ENCODE data around the gene C12orf76. TPM values are rescaled to one million over a fixed set of nuclear protein-coding genes. Genes with fewer than 3 reads are reported as not detected.

The C12orf76 gene
- total and polyA plus RNA-seq, 10 of the 15 experiments (the other 5 are each of a cell fraction or from before 2014, with no cell fraction given), result 3.6 to 20.4 (median 10.7) TPM

- TF ChIP-seq MLLT1 (IDR thresholded peaks at IDR 0.05) (no peak), RELA (IDR thresholded peaks at IDR 0.05; ENCODE audit: borderline replicate concordance, partially characterized antibody) (no peak), JUNB (IDR thresholded peaks at IDR 0.05) (no peak), TBL1XR1 (IDR thresholded peaks at IDR 0.05; ENCODE audit: low read depth, low read length) (no peak)
These were observed 23.6 kb upstream of the C12orf76 start (continued) for GRCh38 chr12:110071967-110072366.

- CTCF ChIA-PET, result interaction anchor here (0.7 kb wide), 1 partner anchor 21 kb away, joined by 3 read pairs; no protein-coding TSS in a partner anchor
These were observed 23.2 kb upstream of the C12orf76 start for GRCh38 chr12:110071504-110071903.

More at GRCh38 chr12:110071504-110071903, 23.2 kb upstream of the C12orf76 start:
- BruUV-seq (replicated peaks), result no TSS peak
- TF ChIP-seq EZH2 (IDR thresholded peaks at IDR 0.05; ENCODE audit: borderline replicate concordance, control insufficient read depth, low read depth, low read length) (no peak), SMAD5 (IDR thresholded peaks at IDR 0.05; ENCODE audit: low read depth) (no peak), MEF2B (IDR thresholded peaks at IDR 0.05; ENCODE audit: partially characterized antibody, poor library complexity, severe bottlenecking) (no peak), ZZZ3 (IDR thresholded peaks at IDR 0.05; ENCODE audit: control insufficient read depth, insufficient read length, low read depth) (no peak), MTA3 (IDR thresholded peaks at IDR 0.05; ENCODE audit: borderline replicate concordance, low read length) (no peak), PRDM15 (CRISPR knock-in tag; IDR thresholded peaks at IDR 0.05) (no peak)
- SMC1A ChIA-PET (ENCODE audit: uncharacterized antibody, unreplicated experiment), result interaction anchor here (0.6 kb wide), 1 partner anchor 31 kb away, joined by 3 read pairs; no protein-coding TSS in a partner anchor
- RAD21 ChIA-PET (ENCODE audit: unreplicated experiment), result no interaction called here
- in situ Hi-C loops (cut with MboI) (no loop called here), intact Hi-C loops (cut with micrococcal nuclease; ENCODE audit: unreplicated experiment) (no loop called here)
- ATAC-seq, result no peak
- DNase-seq (ENCODE audit: low read depth, low spot score), result no peak
- Histone ChIP-seq H3K9ac (ENCODE audit: control insufficient read depth, insufficient read depth, low read length) (no peak overlapping the region), H3K79me2 (ENCODE audit: control insufficient read depth, insufficient read depth, low read length) (no peaks in the 10 kb centered on the region), H3K9me3 (replicated peaks; ENCODE audit: control insufficient read depth, insufficient read depth, low read length) (no peaks in the 10 kb centered on the region; the same call in 2 of the 3 replicates), H3K27ac (ENCODE audit: control insufficient read depth, insufficient read depth) (no peak overlapping the region), H4K20me1 (ENCODE audit: control insufficient read depth, insufficient read depth) (no peaks in the 10 kb centered on the region), H3K4me1 (ENCODE audit: control insufficient read depth, insufficient read depth, low read length) (peaks cover 8% of the 10 kb centered on the region), H3K36me3 (ENCODE audit: control insufficient read depth in 2 of 2, insufficient read depth in 2 of 2, low read length in 1 of 2) (no peaks in the 10 kb centered on the region), H2AFZ (ENCODE audit: control insufficient read depth, low read depth, low read length) (no peak overlapping the region; the same call in 1 of the 2 replicates), H3K4me2 (ENCODE audit: control insufficient read depth, insufficient read depth) (no peak overlapping the region), H3K27me3 (replicated peaks in 1 of 2; ENCODE audit: control insufficient read depth in 2 of 2, insufficient read depth in 2 of 2, low read length in 1 of 2) (no peaks in the 10 kb centered on the region), H3K4me3 (no peak overlapping the region)
- POLR2A ChIA-PET, result no interaction called here
- FAIRE-seq, result no peak

All from GM12878 (cell line).